NT2/D1 (cell line): Measurements from ENCODE around the gene HACD4.

Source experiments
- DNase-seq: peaks from one replicate; pipeline ENCODE4 v3.0.0-alpha.2; 2011; ENCODE audit warnings: low read depth, low spot score
- H3K27me3 ChIP-seq: 2 replicates; pipeline ENCODE4 v1.6.0; 2011; ENCODE audit warnings: mild to moderate bottlenecking; ENCODE audit not compliant: insufficient read length, insufficient read depth
- H3K36me3 ChIP-seq: 2 replicates; pipeline ENCODE4 v1.6.1; 2011; ENCODE audit warnings: mild to moderate bottlenecking, low read length, mixed read lengths; ENCODE audit not compliant: insufficient read depth, insufficient read length
- H3K4me1 ChIP-seq: 2 replicates; pipeline ENCODE4 v1.5.1; 2011; ENCODE audit not compliant: insufficient read depth, insufficient read length
- H3K4me3 ChIP-seq: 2 replicates; pipeline ENCODE4 v1.5.1; 2011; ENCODE audit warnings: low read depth; ENCODE audit not compliant: insufficient read length
- H3K9ac ChIP-seq: 2 replicates; pipeline ENCODE4 v1.6.0; 2011; ENCODE audit warnings: low read depth; ENCODE audit not compliant: insufficient read length
- H3K9me3 ChIP-seq: 2 replicates; pipeline ENCODE4 v1.5.1; 2011; ENCODE audit warnings: mild to moderate bottlenecking, low read length; ENCODE audit not compliant: insufficient read depth
- SUZ12 ChIP-seq: IDR thresholded peaks from 2 replicates; pipeline ENCODE4 v1.6.1; 2011; ENCODE audit not compliant: insufficient read length, insufficient read depth; ENCODE audit errors: extremely low read depth
- YY1 ChIP-seq: IDR thresholded peaks from 2 replicates; pipeline ENCODE4 v1.6.1; 2011; ENCODE audit not compliant: insufficient read length, insufficient read depth
- ZNF274 ChIP-seq: IDR thresholded peaks from 2 replicates; pipeline ENCODE4 v1.6.1; 2011; ENCODE audit warnings: mild to moderate bottlenecking, low read depth, low read length

The HACD4 gene

DNA sequence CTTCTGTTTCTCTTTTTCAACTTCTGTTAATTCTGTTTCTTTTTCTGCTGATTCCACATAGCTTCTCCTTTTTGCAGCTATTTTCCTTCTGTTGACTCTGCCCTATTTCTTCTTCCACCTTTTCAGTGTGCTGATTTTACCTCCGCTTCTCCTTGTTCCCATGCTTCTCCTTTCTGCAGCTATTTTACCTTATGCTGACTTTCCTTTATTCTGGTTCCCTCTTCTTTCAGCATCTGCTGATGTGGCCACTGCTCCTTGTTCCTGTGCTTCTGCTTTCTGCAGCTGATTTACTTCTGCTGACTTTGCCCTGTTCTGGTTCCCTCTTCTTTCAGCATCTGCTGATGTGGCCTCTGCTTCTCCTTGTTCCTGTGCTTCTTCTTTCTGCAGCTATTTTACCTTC lies 58.8 kb downstream of the HACD4 start:
- no peak overlapping the region for H3K9ac ChIP-seq
- no peak for DNase-seq
- no peaks in the 10 kb centered on the region for H3K27me3 ChIP-seq
- TF ChIP-seq ZNF274, result no peak
- no peak for TF ChIP-seq SUZ12
- no peak for TF ChIP-seq YY1
- H3K4me1 ChIP-seq, result no peaks in the 10 kb centered on the region
- H3K4me3 ChIP-seq, result no peak overlapping the region
- H3K9me3 ChIP-seq, result peaks cover 5% of the 10 kb centered on the region; the same call in 1 of the 2 replicates
- H3K36me3 ChIP-seq, result peaks cover 4% of the 10 kb centered on the region

DNA sequence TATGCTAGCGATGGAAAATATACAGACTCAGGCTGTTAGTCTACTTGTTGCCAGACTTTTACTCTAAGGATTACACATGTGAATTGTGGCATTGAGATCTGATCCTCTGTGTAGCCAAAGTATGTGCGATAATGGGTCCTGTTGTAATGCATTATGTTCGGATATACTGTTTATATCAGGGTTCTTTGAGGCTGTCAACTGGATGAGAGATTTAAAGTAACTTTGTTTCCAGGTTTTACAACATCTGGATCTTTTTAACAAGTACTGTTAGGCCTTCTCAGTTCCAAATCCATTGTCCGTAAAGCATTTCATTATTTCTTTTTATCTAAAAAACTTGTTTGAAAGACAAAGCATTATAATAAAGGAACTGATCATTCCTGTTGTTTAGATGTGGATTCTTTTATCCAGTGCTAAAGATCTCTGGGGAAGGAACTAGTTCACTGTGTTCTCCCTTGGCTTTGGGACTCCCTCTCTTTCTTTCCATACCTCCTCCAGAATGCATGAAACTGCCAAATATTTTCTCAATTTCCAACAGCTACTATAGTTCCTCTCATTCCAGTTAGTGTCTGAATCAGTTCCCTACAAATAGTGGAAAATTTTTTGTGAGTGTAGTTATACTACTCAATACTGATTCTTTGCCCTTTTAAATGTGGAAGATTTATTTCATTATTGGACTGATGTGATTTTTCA lies 68.8 kb downstream of the HACD4 start:
- no peaks in the 10 kb centered on the region for H3K36me3 ChIP-seq

GRCh38 chr9:20950707-20951106 lies 80.7 kb downstream of the HACD4 start:
- Histone ChIP-seq H3K27me3 (no peaks in the 10 kb centered on the region), H3K4me1 (no peaks in the 10 kb centered on the region), H3K4me3 (no peak overlapping the region), H3K9ac (no peak overlapping the region), H3K36me3 (peaks cover 39% of the 10 kb centered on the region), H3K9me3 (no peaks in the 10 kb centered on the region)
- TF ChIP-seq SUZ12 (no peak), ZNF274 (no peak), YY1 (no peak)
- DNase-seq, result no peak

More for the DNA sequence above, 68.8 kb downstream of the HACD4 start:
- Histone ChIP-seq H3K4me3 (no peak overlapping the region), H3K4me1 (no peaks in the 10 kb centered on the region), H3K27me3 (no peaks in the 10 kb centered on the region), H3K9me3 (no peaks in the 10 kb centered on the region), H3K9ac (no peak overlapping the region)
- DNase-seq, result no peak
- TF ChIP-seq SUZ12 (no peak), YY1 (no peak), ZNF274 (no peak)
